ENCODE data around the gene MARF1.
"Not testable (repeated sequence)": the region's sequence is repeated elsewhere in the genome, so short reads cannot be mapped to it uniquely, and the experiment has no call there.

MARF1 gene, protein sequence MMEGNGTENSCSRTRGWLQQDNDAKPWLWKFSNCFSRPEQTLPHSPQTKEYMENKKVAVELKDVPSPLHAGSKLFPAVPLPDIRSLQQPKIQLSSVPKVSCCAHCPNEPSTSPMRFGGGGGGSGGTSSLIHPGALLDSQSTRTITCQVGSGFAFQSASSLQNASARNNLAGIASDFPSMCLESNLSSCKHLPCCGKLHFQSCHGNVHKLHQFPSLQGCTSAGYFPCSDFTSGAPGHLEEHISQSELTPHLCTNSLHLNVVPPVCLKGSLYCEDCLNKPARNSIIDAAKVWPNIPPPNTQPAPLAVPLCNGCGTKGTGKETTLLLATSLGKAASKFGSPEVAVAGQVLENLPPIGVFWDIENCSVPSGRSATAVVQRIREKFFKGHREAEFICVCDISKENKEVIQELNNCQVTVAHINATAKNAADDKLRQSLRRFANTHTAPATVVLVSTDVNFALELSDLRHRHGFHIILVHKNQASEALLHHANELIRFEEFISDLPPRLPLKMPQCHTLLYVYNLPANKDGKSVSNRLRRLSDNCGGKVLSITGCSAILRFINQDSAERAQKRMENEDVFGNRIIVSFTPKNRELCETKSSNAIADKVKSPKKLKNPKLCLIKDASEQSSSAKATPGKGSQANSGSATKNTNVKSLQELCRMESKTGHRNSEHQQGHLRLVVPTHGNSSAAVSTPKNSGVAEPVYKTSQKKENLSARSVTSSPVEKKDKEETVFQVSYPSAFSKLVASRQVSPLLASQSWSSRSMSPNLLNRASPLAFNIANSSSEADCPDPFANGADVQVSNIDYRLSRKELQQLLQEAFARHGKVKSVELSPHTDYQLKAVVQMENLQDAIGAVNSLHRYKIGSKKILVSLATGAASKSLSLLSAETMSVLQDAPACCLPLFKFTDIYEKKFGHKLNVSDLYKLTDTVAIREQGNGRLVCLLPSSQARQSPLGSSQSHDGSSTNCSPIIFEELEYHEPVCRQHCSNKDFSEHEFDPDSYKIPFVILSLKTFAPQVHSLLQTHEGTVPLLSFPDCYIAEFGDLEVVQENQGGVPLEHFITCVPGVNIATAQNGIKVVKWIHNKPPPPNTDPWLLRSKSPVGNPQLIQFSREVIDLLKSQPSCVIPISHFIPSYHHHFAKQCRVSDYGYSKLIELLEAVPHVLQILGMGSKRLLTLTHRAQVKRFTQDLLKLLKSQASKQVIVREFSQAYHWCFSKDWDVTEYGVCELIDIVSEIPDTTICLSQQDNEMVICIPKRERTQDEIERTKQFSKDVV (N-terminal part only)

DNA sequence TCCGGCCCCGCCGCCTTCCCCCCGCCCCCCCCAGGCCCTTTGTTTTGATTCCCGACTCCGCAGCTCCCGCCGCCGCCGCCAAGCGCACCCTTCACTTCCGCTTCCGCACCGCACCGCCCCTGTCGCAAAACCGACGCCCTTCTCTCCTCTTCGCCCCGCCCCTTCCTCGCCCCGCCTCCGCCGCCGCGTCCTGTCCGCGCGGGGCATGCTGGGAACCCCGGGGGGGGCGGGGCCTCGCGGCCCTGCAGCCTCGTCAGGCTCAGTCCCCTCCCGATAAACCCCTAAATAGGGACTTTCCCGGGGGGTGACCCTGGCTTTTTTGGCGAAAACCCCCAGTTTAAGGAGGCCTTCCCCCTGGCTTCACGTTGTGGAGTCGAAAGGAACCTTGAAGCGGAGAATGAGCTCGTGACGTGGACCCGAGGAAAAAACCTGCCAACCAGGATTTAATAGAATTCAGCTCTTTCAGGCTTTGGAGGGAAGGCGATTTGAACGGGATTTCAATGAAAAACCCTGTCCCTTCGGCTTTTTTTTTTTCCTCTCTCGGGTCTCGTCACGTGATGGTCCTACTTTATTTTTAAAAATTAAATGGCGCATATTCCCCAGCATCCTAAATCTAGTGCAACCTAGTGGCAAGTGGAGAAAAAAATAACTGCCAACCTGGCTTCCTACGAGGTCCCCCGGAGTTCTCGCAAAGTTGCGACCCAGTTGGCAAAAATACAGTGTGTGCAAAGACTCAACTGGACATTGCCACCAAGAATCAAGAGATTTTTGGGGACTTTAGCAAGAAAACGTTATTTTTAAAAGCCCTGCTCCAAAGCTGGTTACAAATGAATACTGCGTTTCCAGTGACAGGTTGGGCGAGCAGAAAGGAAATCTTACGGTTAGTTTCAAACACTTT, at the start of gene MARF1:
TSS of gene MARF1 (minus strand) at position 107 of the 898 bp plus-strand sequence. CDS start 3,921 bp downstream, outside the sequence.
- peak; percentile 100 for DNase-seq (ENCODE audit: low read depth)

DNA sequence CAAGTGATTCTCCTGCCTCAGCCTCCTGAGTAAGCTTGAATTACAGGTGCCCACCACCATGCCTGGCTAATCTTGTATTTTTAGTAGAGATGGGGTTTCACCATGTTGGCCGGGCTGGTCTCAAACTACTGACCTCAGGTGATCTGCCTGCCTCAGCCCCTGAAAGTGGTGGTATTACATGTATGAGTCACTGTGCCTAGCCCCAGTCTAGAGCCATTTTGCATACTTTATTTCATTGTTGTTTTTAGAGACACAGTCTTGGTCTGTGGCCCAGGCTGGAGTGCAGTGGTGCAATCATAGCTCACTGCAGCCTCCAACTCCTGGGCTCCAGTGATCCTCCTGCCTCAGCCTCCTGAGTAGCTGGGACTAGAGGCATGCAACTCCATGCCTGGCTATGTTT, 49.6 kb upstream of the MARF1 start:
- DNase-seq (ENCODE audit: low read depth): not testable (repeated sequence)

DNA sequence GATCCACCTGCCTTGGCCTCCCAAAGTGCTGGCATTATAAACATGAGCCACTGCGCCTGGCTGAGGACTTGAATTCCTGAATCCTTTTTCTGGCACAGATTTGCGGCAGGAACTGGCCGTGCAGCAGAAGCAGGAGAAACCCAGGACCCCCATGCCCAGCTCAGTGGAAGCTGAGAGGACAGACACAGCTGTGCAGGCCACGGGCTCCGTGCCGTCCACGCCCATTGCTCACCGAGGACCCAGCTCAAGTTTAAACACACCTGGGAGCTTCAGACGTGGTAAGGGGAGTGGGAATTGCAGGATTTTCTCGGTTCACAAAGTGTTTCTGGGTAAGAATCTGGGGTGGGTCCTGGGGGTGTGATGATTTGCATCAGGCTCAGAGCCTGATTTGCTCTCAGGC, 48.1 kb upstream of the MARF1 start:
- DNase-seq (ENCODE audit: low read depth): no peak

DNA sequence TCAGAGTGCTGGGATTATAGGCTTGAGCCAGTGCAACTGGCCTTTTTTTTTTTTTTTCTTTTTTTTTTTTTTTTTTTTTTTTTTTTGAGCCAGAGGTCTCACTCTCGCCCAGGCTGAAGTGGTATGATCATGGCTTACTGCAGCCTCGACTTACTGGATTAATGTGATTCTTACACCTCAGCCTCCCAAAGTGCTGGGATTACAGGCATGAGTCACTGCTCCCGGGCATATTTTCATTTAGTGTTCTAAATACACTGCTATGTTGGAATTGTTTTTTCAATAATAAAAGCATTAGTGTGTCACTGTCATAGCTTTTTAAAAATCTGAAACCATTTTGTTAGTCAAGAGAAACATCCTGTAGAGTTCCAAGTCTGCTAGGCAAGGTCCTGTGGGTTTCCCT, 47.3 kb upstream of the MARF1 start:
- no peak for DNase-seq (ENCODE audit: low read depth)

DNA sequence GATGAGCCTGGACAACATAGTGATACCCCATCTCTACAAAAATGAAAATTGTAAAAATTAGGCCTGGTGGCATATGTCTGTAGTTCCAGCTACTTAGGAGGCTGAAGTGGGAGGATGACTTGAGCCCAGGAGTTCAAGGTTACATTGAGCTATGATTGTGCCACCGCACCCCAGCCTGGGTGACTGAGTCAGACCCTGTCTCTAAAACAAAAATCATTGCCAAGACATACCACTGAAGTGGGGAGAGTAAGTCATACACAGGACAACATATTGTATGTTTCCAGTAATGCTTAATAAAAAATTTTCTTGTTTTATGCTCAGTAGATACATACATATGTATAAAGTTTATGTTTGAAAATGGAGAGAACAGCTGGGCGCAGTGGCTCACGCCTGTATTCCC, 46.3 kb upstream of the MARF1 start:
- no peak for DNase-seq (ENCODE audit: low read depth)

DNA sequence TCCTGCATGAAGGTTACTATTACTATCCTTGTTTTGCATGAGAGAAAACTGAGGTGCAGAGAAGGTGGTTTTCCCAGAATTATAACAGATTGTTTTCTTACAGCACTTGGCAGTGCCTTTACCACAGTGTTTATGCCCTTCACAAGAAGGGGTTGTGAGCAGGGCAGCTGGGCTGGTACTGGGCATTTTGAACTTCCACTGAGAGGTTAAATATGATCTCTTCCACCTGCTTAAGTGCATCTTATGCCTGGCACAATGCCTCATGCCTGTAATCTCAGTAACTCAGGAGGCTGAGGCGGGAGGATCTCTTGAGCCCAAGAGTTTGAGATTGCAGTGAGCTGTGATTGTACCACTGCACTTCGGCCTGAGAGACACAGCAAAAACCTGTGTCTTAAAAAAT, 43.3 kb upstream of the MARF1 start:
- no peak for DNase-seq (ENCODE audit: low read depth)

DNA sequence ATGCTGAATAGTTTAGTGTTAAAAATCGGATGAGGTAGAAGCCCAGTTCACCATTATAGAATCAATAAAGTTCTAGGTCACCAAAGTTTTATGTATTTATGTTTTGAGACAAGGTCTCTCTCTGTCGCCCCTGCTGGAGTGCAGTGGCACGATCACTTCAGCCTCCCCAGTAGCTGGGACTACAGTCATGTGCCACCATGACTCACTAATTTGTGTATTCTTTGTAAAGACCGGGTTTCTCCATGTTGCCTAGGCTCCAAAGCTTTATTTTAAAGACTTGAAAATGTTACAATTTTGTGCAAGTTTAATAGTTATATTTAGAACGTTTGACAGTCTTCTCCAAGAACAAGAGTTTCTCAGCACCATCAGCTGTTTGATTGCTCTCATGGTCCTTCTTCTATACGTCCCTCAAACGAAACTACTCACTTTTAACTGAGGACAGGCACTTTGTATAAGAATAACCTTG, 39.2 kb upstream of the MARF1 start:
- DNase-seq (ENCODE audit: low read depth): peak; percentile 19

DNA sequence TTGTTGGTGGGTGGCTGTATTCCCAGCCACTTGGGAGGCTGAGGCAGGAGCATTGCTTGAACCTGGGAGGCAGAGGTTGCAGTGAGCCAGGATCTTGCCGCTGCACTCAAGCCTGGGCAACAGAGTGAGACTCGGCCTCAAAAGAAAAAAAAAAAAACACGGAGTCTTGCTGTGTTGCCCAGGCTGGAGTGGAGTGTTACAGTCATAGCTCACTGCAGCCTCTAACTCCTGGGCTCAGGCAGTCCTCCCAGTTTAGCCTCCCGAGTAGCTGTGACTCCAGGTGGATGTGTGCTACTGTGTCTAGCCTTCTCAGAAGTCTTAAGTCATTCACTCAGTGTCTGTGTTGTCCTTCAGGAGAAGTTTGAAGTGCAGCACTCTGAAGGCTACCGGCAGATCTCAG, 34.5 kb upstream of the MARF1 start:
- DNase-seq (ENCODE audit: low read depth): no peak

DNA sequence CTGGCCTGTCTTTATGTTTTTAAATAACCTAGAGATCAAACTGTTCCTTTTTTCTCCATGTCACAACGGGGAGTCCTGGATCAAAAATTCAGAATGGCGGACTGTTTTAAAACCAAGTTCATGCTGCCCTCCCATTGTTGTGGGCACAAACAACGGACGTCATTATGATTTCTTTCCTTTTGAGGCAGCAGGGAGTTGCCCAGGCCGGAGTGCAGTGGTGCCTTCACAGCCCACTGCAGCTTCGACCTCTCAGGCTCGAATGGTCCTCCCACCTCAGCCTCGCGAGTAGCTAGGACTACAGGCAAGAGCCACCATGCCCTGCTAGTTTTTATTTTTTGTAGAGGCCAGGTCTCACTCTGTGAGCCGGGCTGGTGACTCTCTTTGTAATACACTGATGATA, 33.6 kb upstream of the MARF1 start:
- no peak for DNase-seq (ENCODE audit: low read depth)

DNA sequence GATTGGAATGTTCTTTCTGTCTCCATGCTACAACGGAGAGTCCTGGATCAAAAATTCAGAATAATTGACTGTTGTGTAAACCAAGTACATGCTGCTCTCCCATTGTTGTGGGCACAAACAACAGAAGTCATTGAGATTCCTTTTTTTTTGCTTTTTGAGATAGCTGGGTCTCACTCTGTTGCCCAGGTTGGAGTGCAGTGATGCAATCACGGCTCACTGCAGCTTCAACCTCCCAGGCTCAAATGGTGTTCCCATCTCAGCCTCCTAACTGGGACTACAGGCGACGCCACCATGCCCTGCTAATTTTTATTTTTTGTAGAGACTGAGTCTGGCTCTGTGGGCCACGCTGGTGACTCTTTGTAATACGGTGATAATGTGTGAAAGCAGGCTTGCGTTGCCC, 31.6 kb upstream of the MARF1 start:
- DNase-seq (ENCODE audit: low read depth): no peak

DNA sequence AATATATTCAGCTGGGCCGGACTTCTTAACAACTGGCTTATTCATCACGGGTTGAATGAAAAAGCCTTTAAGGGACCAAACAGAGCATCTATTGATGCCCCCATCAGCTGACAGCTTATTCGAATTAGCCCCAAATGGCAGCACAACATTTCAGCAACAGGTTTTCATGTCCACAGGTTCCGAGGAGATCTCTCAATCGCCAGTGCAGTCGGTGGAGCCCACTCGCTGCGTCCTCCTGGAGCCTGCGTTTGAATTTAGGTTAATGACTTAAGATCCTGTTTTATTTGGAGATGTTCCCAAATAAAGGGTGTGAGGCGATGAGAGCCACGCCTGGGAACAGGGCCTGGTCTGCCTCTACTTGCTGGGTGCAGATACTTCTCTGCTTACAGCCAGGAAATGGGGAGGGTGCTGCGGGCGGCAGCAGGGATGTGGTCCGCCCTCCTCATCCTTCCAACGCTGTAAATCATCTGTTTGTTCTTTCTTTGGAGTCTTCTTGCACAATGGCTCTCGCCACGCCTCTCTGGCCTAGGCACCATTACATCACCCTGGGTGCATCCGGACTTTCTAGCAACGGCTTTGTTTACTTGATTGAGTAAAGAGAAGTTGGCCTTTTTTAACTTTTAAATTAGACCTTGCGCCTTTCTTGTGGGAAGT, 29.7 kb upstream of the MARF1 start:
- DNase-seq (ENCODE audit: low read depth): peak; percentile 59

DNA sequence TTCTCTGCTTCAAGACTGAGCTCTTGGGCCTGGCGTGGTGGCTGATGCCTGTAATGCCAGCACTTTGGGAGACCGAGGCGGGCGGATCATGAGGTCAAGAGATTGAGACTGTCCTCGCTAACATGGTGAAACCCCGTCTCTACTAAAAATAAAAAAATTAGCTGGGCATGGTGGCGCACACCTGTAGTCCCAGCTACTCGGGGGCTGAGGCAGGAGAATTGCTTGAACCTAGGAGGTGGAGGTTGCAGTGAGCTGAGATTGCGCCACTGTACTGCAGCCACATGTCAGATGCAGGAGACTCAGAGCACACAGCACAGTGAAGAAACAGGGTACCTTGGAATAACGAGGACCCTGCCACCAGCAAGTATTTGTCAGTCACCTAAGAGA, 29.2 kb upstream of the MARF1 start:
- not testable (repeated sequence) for DNase-seq (ENCODE audit: low read depth)

DNA sequence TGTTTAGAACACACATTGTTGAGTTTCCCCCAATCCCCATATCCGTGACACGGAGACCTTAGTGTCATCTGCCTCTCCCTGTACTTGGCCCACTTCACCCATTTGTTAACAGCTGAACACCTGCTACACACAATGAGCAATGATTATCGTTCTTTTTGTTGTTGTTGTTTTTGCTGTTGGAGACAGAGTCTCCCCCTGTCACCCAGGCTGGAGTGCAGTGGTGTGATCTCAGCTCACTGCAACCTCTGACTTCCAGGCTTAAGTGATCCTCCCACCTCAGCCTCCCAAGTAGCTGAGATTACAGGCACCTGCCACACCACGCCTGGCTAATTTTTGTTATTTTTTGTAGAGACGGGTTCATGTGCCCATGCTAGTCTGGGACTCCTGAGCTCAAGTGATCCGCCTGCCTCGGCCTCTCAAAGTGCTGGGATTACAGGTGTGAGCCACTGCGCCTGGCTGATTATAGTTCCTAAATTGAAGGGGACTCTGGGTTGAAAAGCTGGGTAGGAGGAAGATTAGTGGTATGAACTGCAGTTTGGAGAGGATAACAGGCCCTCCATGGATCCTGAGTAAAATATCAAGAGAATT, 28.7 kb upstream of the MARF1 start:
- DNase-seq (ENCODE audit: low read depth): no peak

DNA sequence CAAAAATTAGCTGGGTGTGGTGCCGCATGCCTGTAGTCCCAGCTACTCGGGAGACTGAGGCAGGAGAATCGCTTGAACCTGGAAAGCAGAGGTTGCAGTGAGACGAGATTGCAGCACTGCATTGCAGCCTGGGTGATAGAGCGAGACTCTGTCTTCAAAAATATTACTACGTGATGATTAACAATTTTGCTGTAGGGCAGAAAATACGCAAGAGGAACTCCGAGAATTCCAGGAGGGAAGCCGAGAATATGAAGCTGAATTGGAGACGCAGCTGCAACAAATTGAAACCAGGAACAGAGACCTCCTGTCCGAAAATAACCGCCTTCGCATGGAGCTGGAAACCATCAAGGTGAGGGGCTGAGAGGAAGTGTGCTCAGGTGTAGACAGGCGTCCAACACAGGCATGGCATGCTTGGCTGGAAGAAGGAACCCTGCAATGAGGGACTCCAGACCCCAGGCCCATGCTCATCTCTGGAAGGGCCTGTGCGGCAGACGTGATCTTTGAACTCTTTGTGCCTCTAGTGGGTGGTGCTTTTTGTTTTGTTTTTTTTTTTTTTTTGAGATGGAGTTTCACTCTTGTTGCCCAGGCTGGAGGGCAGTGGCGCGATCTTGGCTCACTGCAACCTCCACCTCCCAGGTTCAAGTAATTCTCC, 24.3 kb upstream of the MARF1 start:
- DNase-seq (ENCODE audit: low read depth): no peak

DNA sequence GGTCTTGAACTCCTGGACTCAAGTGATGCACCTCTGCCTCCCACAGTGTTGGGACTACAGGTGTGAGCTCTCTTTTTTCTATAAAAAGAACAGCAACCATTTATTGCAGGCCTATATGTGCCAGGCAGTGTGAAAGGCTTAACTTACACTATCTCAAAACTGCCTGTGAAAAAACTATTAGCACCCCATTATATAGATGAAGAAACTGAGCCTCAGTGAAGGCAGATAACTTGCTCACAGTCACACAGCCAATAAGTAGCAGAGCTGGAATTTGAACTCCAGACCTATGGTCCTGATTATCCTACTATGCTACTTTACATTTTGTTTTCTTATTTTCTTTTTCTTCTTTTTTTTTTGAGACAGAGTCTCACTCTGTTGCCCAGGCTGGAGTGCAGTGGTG, 22.2 kb upstream of the MARF1 start:
- DNase-seq (ENCODE audit: low read depth): no peak

DNA sequence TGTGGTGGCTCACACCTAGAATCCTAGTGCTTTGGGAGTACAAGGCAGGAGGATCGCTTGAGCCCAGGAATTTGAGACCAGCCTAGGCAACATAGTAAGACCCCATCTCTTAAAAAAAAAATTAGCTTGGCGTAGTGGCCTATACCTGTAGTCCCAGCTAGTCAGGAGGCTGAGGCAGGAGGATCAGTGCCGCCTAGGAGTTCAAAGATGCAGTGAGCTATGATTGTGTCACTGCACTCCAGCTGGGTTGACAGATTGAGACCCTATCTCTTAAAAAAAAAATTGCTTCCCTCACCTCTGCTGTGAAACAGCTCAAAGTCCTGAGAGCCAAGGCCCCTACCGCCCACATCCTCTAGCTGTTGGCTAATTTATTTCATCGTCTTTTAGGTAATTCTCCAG, 17.2 kb upstream of the MARF1 start:
- DNase-seq (ENCODE audit: low read depth): no peak

DNA sequence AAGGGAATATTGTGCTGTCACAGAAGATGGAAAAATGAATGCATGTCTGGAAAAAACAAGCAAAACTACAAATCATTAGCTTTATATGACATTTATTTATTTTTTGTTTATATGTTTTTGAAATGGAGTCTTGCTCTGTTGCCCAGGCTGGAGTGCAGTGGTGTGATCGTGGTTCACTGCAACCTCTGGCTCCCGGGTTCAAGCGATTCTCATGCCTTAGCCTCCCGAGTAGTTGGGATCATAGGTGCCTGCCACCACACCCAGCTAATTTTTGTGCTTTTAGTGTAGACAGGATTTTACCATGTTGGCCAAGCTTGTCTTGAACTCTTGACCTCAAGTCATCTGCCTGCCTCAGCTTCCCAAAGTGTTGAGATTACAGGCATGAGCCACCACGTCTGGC, 15.6 kb upstream of the MARF1 start:
- no peak for DNase-seq (ENCODE audit: low read depth)

DNA sequence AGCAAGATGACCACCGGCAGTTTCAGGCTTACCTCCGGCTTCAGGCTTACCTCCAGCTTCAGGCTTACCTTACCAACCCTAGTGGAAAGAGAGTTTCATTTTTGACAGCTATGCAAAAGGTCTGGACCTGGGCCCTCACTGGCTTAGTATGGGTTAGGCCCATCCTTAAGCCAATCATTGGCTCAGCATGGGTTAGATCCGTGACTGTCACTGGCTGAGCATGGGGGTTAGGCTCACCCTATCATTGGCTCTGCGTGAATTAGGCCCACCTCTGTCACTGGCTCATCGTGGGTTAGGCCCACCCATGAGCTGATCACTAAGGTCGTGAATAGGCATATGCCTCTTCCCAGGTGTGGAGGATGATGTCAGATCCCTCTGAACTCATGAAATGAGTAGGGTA, 15.2 kb upstream of the MARF1 start:
- no peak for DNase-seq (ENCODE audit: low read depth)

DNA sequence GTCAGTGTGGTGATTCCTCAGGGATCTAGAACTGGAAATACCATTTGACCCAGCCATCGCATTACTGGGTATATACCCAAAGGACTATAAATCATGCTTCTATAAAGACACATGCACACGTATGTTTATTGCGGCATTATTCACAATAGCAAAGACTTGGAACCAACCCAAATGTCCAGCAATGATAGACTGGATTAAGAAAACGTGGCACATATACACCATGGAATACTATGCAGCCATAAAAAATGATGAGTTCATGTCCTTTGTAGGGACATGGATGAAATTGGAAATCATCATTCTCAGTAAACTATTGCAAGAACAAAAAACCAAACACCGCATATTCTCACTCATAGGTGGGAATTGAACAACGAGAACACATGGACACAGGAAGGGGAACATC, 12.6 kb upstream of the MARF1 start:
- not testable (repeated sequence) for DNase-seq (ENCODE audit: low read depth)

DNA sequence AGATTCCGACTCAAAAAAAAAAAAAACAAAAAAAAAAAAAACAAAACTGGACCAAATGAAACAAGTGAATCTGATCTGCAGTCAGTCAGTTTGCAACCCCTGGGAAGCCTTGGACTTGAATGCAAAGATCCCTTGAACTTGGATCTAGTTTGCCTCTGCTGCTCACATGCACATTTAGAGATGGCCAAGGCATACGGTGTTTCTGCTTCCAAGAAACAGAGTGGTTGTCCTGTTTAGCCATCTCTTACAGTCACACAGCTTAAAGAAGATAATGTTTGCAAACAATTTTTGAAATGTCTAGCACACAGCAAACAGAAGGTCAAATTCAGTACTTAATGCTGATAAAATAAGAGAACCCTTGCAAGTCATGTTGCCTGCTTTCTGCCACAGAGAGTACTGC, 11.6 kb upstream of the MARF1 start:
- DNase-seq (ENCODE audit: low read depth): no peak

Data from activated T-cell treated with anti-CD3 and anti-CD28 coated beads for 1 hour (primary cell).